Gastroesophageal sphincter (tissue), 4 donors: ENCODE data around the gene ZNF804A. TPM values are rescaled to one million over a fixed set of nuclear protein-coding genes. Genes with fewer than 3 reads are reported as not detected.

ENCODE experiments used
- ATAC-seq: fragments of 150-250 bp; one replicate; pipeline ENCODE4 v1.9.1; 2016; ENCODE audit warnings: mild to moderate bottlenecking, moderate library complexity
- H3K27ac ChIP-seq, 4 donors: fragments of 200-600 bp; sonication (generic) in 3 of 4; 1 replicate in 3 of 4; 2 replicates in 1 of 4; pipeline ENCODE4 v1.5.1; 2016 to 2019
- H3K27me3 ChIP-seq: fragments of 200-600 bp; sonication (generic); one replicate; pipeline ENCODE4 v1.5.1; 2019
- H3K36me3 ChIP-seq, 2 donors: fragments of 200-600 bp; sonication (generic); one replicate each; pipeline ENCODE4 v1.5.1; 2019; ENCODE audit warnings: control low read depth in 1 of 2
- H3K4me1 ChIP-seq, 3 donors: fragments of 200-600 bp; sonication (generic); 1 replicate in 2 of 3; 2 replicates in 1 of 3; pipeline ENCODE4 v1.5.1; 2016 to 2019; ENCODE audit warnings: control low read depth in 2 of 3
- H3K4me3 ChIP-seq, 2 donors: fragments of 200-600 bp; sonication (generic); one replicate each; pipeline ENCODE4 v1.5.1; 2019; ENCODE audit warnings: mild to moderate bottlenecking in 1 of 2, moderate library complexity in 1 of 2
- H3K9me3 ChIP-seq, 3 donors: fragments of 200-600 bp; sonication (generic); one replicate each; pipeline ENCODE4 v1.5.1; 2017 to 2019; ENCODE audit warnings: control low read depth in 2 of 3
- CTCF ChIP-seq, 4 experiments: fragments of 200-600 bp in 2 of 4; fragments of 450-650 bp in 2 of 4; sonication (generic) in 1 of 4; IDR thresholded peaks; one replicate each; pipeline ENCODE4 v1.5.1; 2017 to 2019; ENCODE audit warnings: antibody characterized with exemption in 4 of 4, mild to moderate bottlenecking in 2 of 4, moderate library complexity in 2 of 4
- EP300 ChIP-seq: sonication (generic); formaldehyde crosslinking; IDR thresholded peaks from one replicate; pipeline ENCODE4 v1.6.1; 2017; ENCODE audit warnings: antibody characterized with exemption, mild to moderate bottlenecking
- POLR2A ChIP-seq, 2 donors: fragments of 450-650 bp; IDR thresholded peaks; one replicate each; pipeline ENCODE4 v1.6.1; 2017; ENCODE audit warnings: antibody characterized with exemption in 2 of 2, mild to moderate bottlenecking in 2 of 2, moderate library complexity in 1 of 2
- POLR2AphosphoS5 ChIP-seq: sonication (generic); formaldehyde crosslinking; IDR thresholded peaks from one replicate; pipeline ENCODE4 v1.6.1; 2017; ENCODE audit warnings: antibody characterized with exemption
- WGBS, 2 donors: methylation state at CpG; one replicate each; pipeline ENCODE4 v1.1.5; 2018; ENCODE audit warnings: low coverage in 1 of 2; 5-methylcytosine and 5-hydroxymethylcytosine counted together
- total RNA-seq, 4 donors: library from RNA; depleted of rRNA; stranded (reverse); fragments of >200 nt; gene quantifications; one replicate each; pipeline ENCODE4 v1.1.0, GENCODE V29; 2016

Gene ZNF804A
- total RNA-seq, 4 donors from 2014 or later: under 0.01 to 0.08 (median 0.07) TPM; not detected in 1

- TF ChIP-seq EP300: no peak
- TF ChIP-seq POLR2A (IDR thresholded peaks at IDR 0.05): no peak
- TF ChIP-seq POLR2AphosphoS5: no peak
- TF ChIP-seq CTCF (IDR thresholded peaks at IDR 0.05): no peak
- no peaks in the 10 kb centered on the region for H3K36me3 ChIP-seq
Observed at GRCh38 chr2:184680825-184681224, 82.5 kb downstream of the ZNF804A start.

GRCh38 chr2:184681642-184682321 lies 83.5 kb downstream of the ZNF804A start:
- 83 to 97% methylated on average over 1 to 3 of the region's 10 CpGs for WGBS, 2 donors
- ATAC-seq: no peak
- H3K4me1 ChIP-seq: no peaks in the 10 kb centered on the region
- H3K4me3 ChIP-seq: no peak overlapping the region
- no peak overlapping the region for H3K27ac ChIP-seq
- H3K9me3 ChIP-seq: no peaks in the 10 kb centered on the region
- TF ChIP-seq EP300 (no peak), CTCF (IDR thresholded peaks at IDR 0.05) (no peak), POLR2A (IDR thresholded peaks at IDR 0.05) (no peak), POLR2AphosphoS5 (no peak)
- no peaks in the 10 kb centered on the region for H3K27me3 ChIP-seq
- H3K36me3 ChIP-seq: no peaks in the 10 kb centered on the region

More at GRCh38 chr2:184680825-184681224, 82.5 kb downstream of the ZNF804A start:
- no peaks in the 10 kb centered on the region for H3K9me3 ChIP-seq
- no peaks in the 10 kb centered on the region for H3K4me1 ChIP-seq
- no peak overlapping the region for H3K27ac ChIP-seq
- no peak for ATAC-seq
- WGBS, 2 donors: 100% methylated on average over 1 of the region's 2 CpGs; no CpG with 5 or more reads in 1 of the 2 donors
- no peaks in the 10 kb centered on the region for H3K27me3 ChIP-seq
- H3K4me3 ChIP-seq: no peak overlapping the region

GRCh38 chr2:184683911-184684310 lies 85.6 kb downstream of the ZNF804A start:
- Histone ChIP-seq H3K9me3 (no peaks in the 10 kb centered on the region), H3K27ac (no peak overlapping the region), H3K4me1 (no peaks in the 10 kb centered on the region), H3K27me3 (no peaks in the 10 kb centered on the region), H3K4me3 (no peak overlapping the region), H3K36me3 (no peaks in the 10 kb centered on the region)
- no peak for ATAC-seq
- 69 to 75% methylated on average over 2 to 3 of the region's 3 CpGs for WGBS, 2 donors
- TF ChIP-seq EP300 (no peak), POLR2A (IDR thresholded peaks at IDR 0.05) (no peak)

GRCh38 chr2:184685999-184686841 lies 87.9 kb downstream of the ZNF804A start:
- Histone ChIP-seq H3K27me3 (no peaks in the 10 kb centered on the region), H3K27ac (no peak overlapping the region), H3K9me3 (no peaks in the 10 kb centered on the region), H3K4me3 (no peak overlapping the region), H3K36me3 (no peaks in the 10 kb centered on the region), H3K4me1 (no peaks in the 10 kb centered on the region)
- TF ChIP-seq EP300: no peak
- TF ChIP-seq POLR2AphosphoS5: no peak
- no peak for TF ChIP-seq POLR2A (IDR thresholded peaks at IDR 0.05)
- no peak for TF ChIP-seq CTCF (IDR thresholded peaks at IDR 0.05)
- 80 to 85% methylated on average over 4 to 5 of the region's 6 CpGs for WGBS, 2 donors
- peak; percentile 13 for ATAC-seq

- ATAC-seq: no peak
- Histone ChIP-seq H3K27ac (no peak overlapping the region), H3K9me3 (no peaks in the 10 kb centered on the region), H3K36me3 (no peaks in the 10 kb centered on the region), H3K27me3 (no peaks in the 10 kb centered on the region), H3K4me1 (no peaks in the 10 kb centered on the region), H3K4me3 (no peak overlapping the region)
- 18 to 55% methylated on average over 1 of the region's 1 CpG for whole genome bisulfite sequencing, 2 donors
- TF ChIP-seq POLR2A (IDR thresholded peaks at IDR 0.05): no peak
- TF ChIP-seq POLR2AphosphoS5: no peak
- no peak for TF ChIP-seq CTCF (IDR thresholded peaks at IDR 0.05)
- TF ChIP-seq EP300: no peak
Observed at GRCh38 chr2:184689638-184690037, 91.3 kb downstream of the ZNF804A start.
